ENCODE data around the gene MAPK4.

MAPK4 gene

GRCh38 chr18:50619861-50620275, 60.0 kb downstream of the MAPK4 start:
- no peaks in the 10 kb centered on the region for H3K9me2 ChIP-seq (ENCODE audit: low read depth, low read length)
- H3K4me3 ChIP-seq (ENCODE audit: low read depth, low read length, poor library complexity, severe bottlenecking) = no peak overlapping the region
- H3K27ac ChIP-seq (ENCODE audit: low read depth, low read length, poor library complexity, severe bottlenecking) = no peak overlapping the region
- no peak overlapping the region for H3K4me2 ChIP-seq (ENCODE audit: low read length)
- no peaks in the 10 kb centered on the region for H3F3A ChIP-seq (ENCODE audit: insufficient read depth, low read length)
- H3K27me3 ChIP-seq (ENCODE audit: insufficient read depth, low read length) = no peaks in the 10 kb centered on the region
- no peaks in the 10 kb centered on the region for H4K20me1 ChIP-seq (ENCODE audit: insufficient read depth, low read length)
- H3K9me3 ChIP-seq (ENCODE audit: low read length) = no peaks in the 10 kb centered on the region
- H3K4me1 ChIP-seq (ENCODE audit: insufficient read depth, low read length, severe bottlenecking) = no peaks in the 10 kb centered on the region
- no peak overlapping the region for H3K9ac ChIP-seq (ENCODE audit: low read length)
- H3K79me2 ChIP-seq (ENCODE audit: insufficient read depth, low read length) = no peaks in the 10 kb centered on the region
- TF ChIP-seq CTCF (IDR thresholded peaks at IDR 0.05; ENCODE audit: low read length) = no peak
- TF ChIP-seq EZH2 (IDR thresholded peaks at IDR 0.05; ENCODE audit: borderline replicate concordance, low read length) = no peak
- H3K36me3 ChIP-seq (ENCODE audit: insufficient read depth, low read length) = no peaks in the 10 kb centered on the region
- no peak overlapping the region for H2AFZ ChIP-seq (ENCODE audit: low read length)

GRCh38 chr18:50620319-50620718, 60.4 kb downstream of the MAPK4 start:
- no peak for TF ChIP-seq EZH2 (IDR thresholded peaks at IDR 0.05; ENCODE audit: borderline replicate concordance, low read length)
- TF ChIP-seq CTCF (IDR thresholded peaks at IDR 0.05; ENCODE audit: low read length) = no peak
- no peaks in the 10 kb centered on the region for H3K4me1 ChIP-seq (ENCODE audit: insufficient read depth, low read length, severe bottlenecking)
- H3K9me3 ChIP-seq (ENCODE audit: low read length) = no peaks in the 10 kb centered on the region
- H3K79me2 ChIP-seq (ENCODE audit: insufficient read depth, low read length) = no peaks in the 10 kb centered on the region
- no peak overlapping the region for H2AFZ ChIP-seq (ENCODE audit: low read length)
- no peaks in the 10 kb centered on the region for H3K36me3 ChIP-seq (ENCODE audit: insufficient read depth, low read length)
- no peaks in the 10 kb centered on the region for H3K9me2 ChIP-seq (ENCODE audit: low read depth, low read length)
- H3K27ac ChIP-seq (ENCODE audit: low read depth, low read length, poor library complexity, severe bottlenecking) = no peak overlapping the region
- H4K20me1 ChIP-seq (ENCODE audit: insufficient read depth, low read length) = no peaks in the 10 kb centered on the region
- H3K4me2 ChIP-seq (ENCODE audit: low read length) = no peak overlapping the region
- no peaks in the 10 kb centered on the region for H3F3A ChIP-seq (ENCODE audit: insufficient read depth, low read length)
- no peak overlapping the region for H3K4me3 ChIP-seq (ENCODE audit: low read depth, low read length, poor library complexity, severe bottlenecking)
- H3K27me3 ChIP-seq (ENCODE audit: insufficient read depth, low read length) = no peaks in the 10 kb centered on the region
- no peak overlapping the region for H3K9ac ChIP-seq (ENCODE audit: low read length)

- no peak overlapping the region for H3K4me2 ChIP-seq (ENCODE audit: low read length)
- H4K20me1 ChIP-seq (ENCODE audit: insufficient read depth, low read length) = no peaks in the 10 kb centered on the region
- H3K9me3 ChIP-seq (ENCODE audit: low read length) = no peaks in the 10 kb centered on the region
- no peaks in the 10 kb centered on the region for H3K79me2 ChIP-seq (ENCODE audit: insufficient read depth, low read length)
- H3K36me3 ChIP-seq (ENCODE audit: insufficient read depth, low read length) = no peaks in the 10 kb centered on the region
- H2AFZ ChIP-seq (ENCODE audit: low read length) = no peak overlapping the region
- H3K9me2 ChIP-seq (ENCODE audit: low read depth, low read length) = no peaks in the 10 kb centered on the region
- no peaks in the 10 kb centered on the region for H3F3A ChIP-seq (ENCODE audit: insufficient read depth, low read length)
- TF ChIP-seq CTCF (IDR thresholded peaks at IDR 0.05; ENCODE audit: low read length) (no peak), EZH2 (IDR thresholded peaks at IDR 0.05; ENCODE audit: borderline replicate concordance, low read length) (no peak)
- no peak overlapping the region for H3K9ac ChIP-seq (ENCODE audit: low read length)
- H3K4me1 ChIP-seq (ENCODE audit: insufficient read depth, low read length, severe bottlenecking) = no peaks in the 10 kb centered on the region
- H3K4me3 ChIP-seq (ENCODE audit: low read depth, low read length, poor library complexity, severe bottlenecking) = no peak overlapping the region
- H3K27me3 ChIP-seq (ENCODE audit: insufficient read depth, low read length) = no peaks in the 10 kb centered on the region
- no peak overlapping the region for H3K27ac ChIP-seq (ENCODE audit: low read depth, low read length, poor library complexity, severe bottlenecking)
Observed at GRCh38 chr18:50621366-50621765, 61.5 kb downstream of the MAPK4 start.
